ENCODE results near the gene USP15. TPM values are rescaled to one million over a fixed set of nuclear protein-coding genes. Genes with fewer than 3 reads are reported as not detected.

USP15 gene
- total and polyA plus RNA-seq, 2 experiments from 2014 or later = 20.6 to 42.4 TPM

GRCh38 chr12:62317017-62317416 is 56.8 kb downstream of the USP15 start:
- H3K4me3 ChIP-seq = no peak overlapping the region
- H3K4me2 ChIP-seq = no peak overlapping the region
- H3K27me3 ChIP-seq = no peaks in the 10 kb centered on the region
- H2AFZ ChIP-seq = no peak overlapping the region
- no peaks in the 10 kb centered on the region for H4K20me1 ChIP-seq (ENCODE audit: insufficient read depth, poor library complexity, severe bottlenecking)
- no peaks in the 10 kb centered on the region for H3K9me2 ChIP-seq (replicated peaks; ENCODE audit: insufficient read depth)
- no peaks in the 10 kb centered on the region for H3K36me3 ChIP-seq (replicated peaks; ENCODE audit: insufficient read depth, low read depth)
- H3K79me2 ChIP-seq = peaks cover 11% of the 10 kb centered on the region
- no peaks in the 10 kb centered on the region for H3K9me3 ChIP-seq (ENCODE audit: low read depth)
- H3K27ac ChIP-seq = no peak overlapping the region
- TF ChIP-seq EZH2phosphoT487 (IDR thresholded peaks at IDR 0.05; ENCODE audit: low read depth, severe bottlenecking, unreplicated experiment) (no peak), EZH2 (IDR thresholded peaks at IDR 0.05; ENCODE audit: borderline replicate concordance) (no peak), CTCF (IDR thresholded peaks at IDR 0.05; ENCODE audit: poor library complexity) (no peak)
- H3K4me1 ChIP-seq (ENCODE audit: insufficient read depth) = no peaks in the 10 kb centered on the region
- no peak for DNase-seq (ENCODE audit: low spot score)

GRCh38 chr12:62319058-62319457 is 58.9 kb downstream of the USP15 start:
- no peak overlapping the region for H3K4me3 ChIP-seq
- H3K36me3 ChIP-seq (replicated peaks; ENCODE audit: insufficient read depth, low read depth) = no peaks in the 10 kb centered on the region
- peaks cover 2% of the 10 kb centered on the region for H3K79me2 ChIP-seq
- no peaks in the 10 kb centered on the region for H3K4me1 ChIP-seq (ENCODE audit: insufficient read depth)
- no peaks in the 10 kb centered on the region for H3K9me3 ChIP-seq (ENCODE audit: low read depth)
- H4K20me1 ChIP-seq (ENCODE audit: insufficient read depth, poor library complexity, severe bottlenecking) = no peaks in the 10 kb centered on the region
- no peaks in the 10 kb centered on the region for H3K27me3 ChIP-seq
- TF ChIP-seq CTCF (IDR thresholded peaks at IDR 0.05; ENCODE audit: poor library complexity) = no peak
- no peak for TF ChIP-seq EZH2phosphoT487 (IDR thresholded peaks at IDR 0.05; ENCODE audit: low read depth, severe bottlenecking, unreplicated experiment)
- TF ChIP-seq EZH2 (IDR thresholded peaks at IDR 0.05; ENCODE audit: borderline replicate concordance) = no peak
- no peaks in the 10 kb centered on the region for H3K9me2 ChIP-seq (replicated peaks; ENCODE audit: insufficient read depth)
- WGBS (ENCODE audit: low lambda C conversion rate, missing lambda C conversion rate) = 100% methylated on average over 2 of the region's 2 CpGs
- H3K4me2 ChIP-seq = no peak overlapping the region
- DNase-seq (ENCODE audit: low spot score) = no peak
- no peak overlapping the region for H2AFZ ChIP-seq
- H3K27ac ChIP-seq = no peak overlapping the region

- WGBS (ENCODE audit: low lambda C conversion rate, missing lambda C conversion rate) = 95% methylated on average over 3 of the region's 3 CpGs
- no peaks in the 10 kb centered on the region for H3K79me2 ChIP-seq
- H3K9me2 ChIP-seq (replicated peaks; ENCODE audit: insufficient read depth) = no peaks in the 10 kb centered on the region
- H3K27ac ChIP-seq = no peak overlapping the region
- no peak overlapping the region for H3K4me2 ChIP-seq
- no peaks in the 10 kb centered on the region for H3K9me3 ChIP-seq (ENCODE audit: low read depth)
- H3K36me3 ChIP-seq (replicated peaks; ENCODE audit: insufficient read depth, low read depth) = no peaks in the 10 kb centered on the region
- H4K20me1 ChIP-seq (ENCODE audit: insufficient read depth, poor library complexity, severe bottlenecking) = no peaks in the 10 kb centered on the region
- no peak overlapping the region for H2AFZ ChIP-seq
- TF ChIP-seq EZH2 (IDR thresholded peaks at IDR 0.05; ENCODE audit: borderline replicate concordance) (no peak), CTCF (IDR thresholded peaks at IDR 0.05; ENCODE audit: poor library complexity) (no peak), EZH2phosphoT487 (IDR thresholded peaks at IDR 0.05; ENCODE audit: low read depth, severe bottlenecking, unreplicated experiment) (no peak)
- no peaks in the 10 kb centered on the region for H3K27me3 ChIP-seq
- DNase-seq (ENCODE audit: low spot score) = no peak
- no peaks in the 10 kb centered on the region for H3K4me1 ChIP-seq (ENCODE audit: insufficient read depth)
- H3K4me3 ChIP-seq = no peak overlapping the region
These were observed 59.9 kb downstream of the USP15 start for GRCh38 chr12:62320054-62320453.

- no peaks in the 10 kb centered on the region for H3K4me1 ChIP-seq (ENCODE audit: insufficient read depth)
- 94% methylated on average over 2 of the region's 2 CpGs for WGBS (ENCODE audit: low lambda C conversion rate, missing lambda C conversion rate)
- no peaks in the 10 kb centered on the region for H3K79me2 ChIP-seq
- no peak overlapping the region for H2AFZ ChIP-seq
- no peak overlapping the region for H3K4me3 ChIP-seq
- H3K27me3 ChIP-seq = no peaks in the 10 kb centered on the region
- no peaks in the 10 kb centered on the region for H3K36me3 ChIP-seq (replicated peaks; ENCODE audit: insufficient read depth, low read depth)
- no peaks in the 10 kb centered on the region for H4K20me1 ChIP-seq (ENCODE audit: insufficient read depth, poor library complexity, severe bottlenecking)
- no peaks in the 10 kb centered on the region for H3K9me3 ChIP-seq (ENCODE audit: low read depth)
- TF ChIP-seq CTCF (IDR thresholded peaks at IDR 0.05; ENCODE audit: poor library complexity) (no peak), EZH2phosphoT487 (IDR thresholded peaks at IDR 0.05; ENCODE audit: low read depth, severe bottlenecking, unreplicated experiment) (no peak), EZH2 (IDR thresholded peaks at IDR 0.05; ENCODE audit: borderline replicate concordance) (no peak)
- no peak overlapping the region for H3K27ac ChIP-seq
- no peak overlapping the region for H3K4me2 ChIP-seq
- no peak for DNase-seq (ENCODE audit: low spot score)
- no peaks in the 10 kb centered on the region for H3K9me2 ChIP-seq (replicated peaks; ENCODE audit: insufficient read depth)
These were observed 63.2 kb downstream of the USP15 start for GRCh38 chr12:62323386-62323785.
